ENCODE results near the gene IL1RAPL1. TPM values are rescaled to one million over a fixed set of nuclear protein-coding genes. Genes with fewer than 3 reads are reported as not detected.

Gene IL1RAPL1
- total RNA-seq, 1 donor from 2014 or later: 3.6 TPM

GRCh38 chrX:29435396-29435795 is 848.1 kb downstream of the IL1RAPL1 start:
- no peak overlapping the region for H3K27ac Mint-ChIP-seq

GRCh38 chrX:29447867-29448266 is 860.6 kb downstream of the IL1RAPL1 start:
- Mint-ChIP-seq H3K36me3 (ENCODE audit: insufficient read depth) (no peaks in the 10 kb centered on the region), H3K27ac (no peak overlapping the region), H3K9me3 (ENCODE audit: low read depth) (peaks cover 2% of the 10 kb centered on the region), H3K4me1 (ENCODE audit: low read depth) (no peaks in the 10 kb centered on the region), H3K4me3 (ENCODE audit: low read depth) (no peak overlapping the region), H3K27me3 (no peaks in the 10 kb centered on the region)
- TF ChIP-seq, protein P1, sequence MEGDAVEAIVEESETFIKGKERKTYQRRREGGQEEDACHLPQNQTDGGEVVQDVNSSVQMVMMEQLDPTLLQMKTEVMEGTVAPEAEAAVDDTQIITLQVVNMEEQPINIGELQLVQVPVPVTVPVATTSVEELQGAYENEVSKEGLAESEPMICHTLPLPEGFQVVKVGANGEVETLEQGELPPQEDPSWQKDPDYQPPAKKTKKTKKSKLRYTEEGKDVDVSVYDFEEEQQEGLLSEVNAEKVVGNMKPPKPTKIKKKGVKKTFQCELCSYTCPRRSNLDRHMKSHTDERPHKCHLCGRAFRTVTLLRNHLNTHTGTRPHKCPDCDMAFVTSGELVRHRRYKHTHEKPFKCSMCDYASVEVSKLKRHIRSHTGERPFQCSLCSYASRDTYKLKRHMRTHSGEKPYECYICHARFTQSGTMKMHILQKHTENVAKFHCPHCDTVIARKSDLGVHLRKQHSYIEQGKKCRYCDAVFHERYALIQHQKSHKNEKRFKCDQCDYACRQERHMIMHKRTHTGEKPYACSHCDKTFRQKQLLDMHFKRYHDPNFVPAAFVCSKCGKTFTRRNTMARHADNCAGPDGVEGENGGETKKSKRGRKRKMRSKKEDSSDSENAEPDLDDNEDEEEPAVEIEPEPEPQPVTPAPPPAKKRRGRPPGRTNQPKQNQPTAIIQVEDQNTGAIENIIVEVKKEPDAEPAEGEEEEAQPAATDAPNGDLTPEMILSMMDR (IDR thresholded peaks at IDR 0.05; ENCODE audit: unreplicated experiment): no peak
- DNase-seq (ENCODE audit: low spot score, unreplicated experiment): no peak

More at GRCh38 chrX:29435396-29435795, 848.1 kb downstream of the IL1RAPL1 start:
- TF ChIP-seq, protein P1 (IDR thresholded peaks at IDR 0.05; ENCODE audit: unreplicated experiment): no peak
- Mint-ChIP-seq H3K4me3 (ENCODE audit: low read depth) (no peak overlapping the region), H3K4me1 (ENCODE audit: low read depth) (peaks cover 6% of the 10 kb centered on the region), H3K36me3 (ENCODE audit: insufficient read depth) (no peaks in the 10 kb centered on the region), H3K9me3 (ENCODE audit: low read depth) (peaks cover 7% of the 10 kb centered on the region), H3K27me3 (no peaks in the 10 kb centered on the region)
- no peak for DNase-seq (ENCODE audit: low spot score, unreplicated experiment)

- TF ChIP-seq, protein P1 (IDR thresholded peaks at IDR 0.05; ENCODE audit: unreplicated experiment): no peak
- DNase-seq (ENCODE audit: low spot score, unreplicated experiment): no peak
- H3K27ac Mint-ChIP-seq: no peak overlapping the region
- no peaks in the 10 kb centered on the region for H3K27me3 Mint-ChIP-seq
- H3K4me3 Mint-ChIP-seq (ENCODE audit: low read depth): no peak overlapping the region
- no peaks in the 10 kb centered on the region for H3K4me1 Mint-ChIP-seq (ENCODE audit: low read depth)
- H3K9me3 Mint-ChIP-seq (ENCODE audit: low read depth): peaks cover 7% of the 10 kb centered on the region
- no peaks in the 10 kb centered on the region for H3K36me3 Mint-ChIP-seq (ENCODE audit: insufficient read depth)
Measured at GRCh38 chrX:29453333-29453732, 866.1 kb downstream of the IL1RAPL1 start.

- no peak overlapping the region for H3K27ac Mint-ChIP-seq
- no peak for DNase-seq (ENCODE audit: low spot score, unreplicated experiment)
- H3K36me3 Mint-ChIP-seq (ENCODE audit: insufficient read depth): no peaks in the 10 kb centered on the region
- TF ChIP-seq, protein P1 (IDR thresholded peaks at IDR 0.05; ENCODE audit: unreplicated experiment): no peak
- no peak overlapping the region for H3K4me3 Mint-ChIP-seq (ENCODE audit: low read depth)
- peaks cover 7% of the 10 kb centered on the region for H3K9me3 Mint-ChIP-seq (ENCODE audit: low read depth)
- no peaks in the 10 kb centered on the region for H3K4me1 Mint-ChIP-seq (ENCODE audit: low read depth)
- H3K27me3 Mint-ChIP-seq: no peaks in the 10 kb centered on the region
Measured at GRCh38 chrX:29455702-29456101, 868.5 kb downstream of the IL1RAPL1 start.

GRCh38 chrX:29461039-29461438 is 873.8 kb downstream of the IL1RAPL1 start:
- H3K36me3 Mint-ChIP-seq (ENCODE audit: insufficient read depth): no peaks in the 10 kb centered on the region
- no peak overlapping the region for H3K4me3 Mint-ChIP-seq (ENCODE audit: low read depth)
- peaks cover 7% of the 10 kb centered on the region for H3K9me3 Mint-ChIP-seq (ENCODE audit: low read depth)
- H3K27ac Mint-ChIP-seq: no peak overlapping the region
- no peaks in the 10 kb centered on the region for H3K4me1 Mint-ChIP-seq (ENCODE audit: low read depth)
- H3K27me3 Mint-ChIP-seq: no peaks in the 10 kb centered on the region
- DNase-seq (ENCODE audit: low spot score, unreplicated experiment): no peak
- TF ChIP-seq, protein P1 (IDR thresholded peaks at IDR 0.05; ENCODE audit: unreplicated experiment): no peak
